ENCODE data around the gene HEYL. TPM values are rescaled to one million over a fixed set of nuclear protein-coding genes. Genes with fewer than 3 reads are reported as not detected.

HEYL gene
- total RNA-seq, 1 donor from 2014 or later, result 21.2 TPM

GRCh38 chr1:39575191-39576015 is 64.0 kb downstream of the HEYL start:
- peaks cover 32% of the 10 kb centered on the region for H3K36me3 ChIP-seq
- peak overlapping the region; percentile 90 for H3K27ac ChIP-seq (replicated peaks)
- intact Hi-C loops (cut with micrococcal nuclease), result no loop called here
- TF ChIP-seq, protein P1, sequence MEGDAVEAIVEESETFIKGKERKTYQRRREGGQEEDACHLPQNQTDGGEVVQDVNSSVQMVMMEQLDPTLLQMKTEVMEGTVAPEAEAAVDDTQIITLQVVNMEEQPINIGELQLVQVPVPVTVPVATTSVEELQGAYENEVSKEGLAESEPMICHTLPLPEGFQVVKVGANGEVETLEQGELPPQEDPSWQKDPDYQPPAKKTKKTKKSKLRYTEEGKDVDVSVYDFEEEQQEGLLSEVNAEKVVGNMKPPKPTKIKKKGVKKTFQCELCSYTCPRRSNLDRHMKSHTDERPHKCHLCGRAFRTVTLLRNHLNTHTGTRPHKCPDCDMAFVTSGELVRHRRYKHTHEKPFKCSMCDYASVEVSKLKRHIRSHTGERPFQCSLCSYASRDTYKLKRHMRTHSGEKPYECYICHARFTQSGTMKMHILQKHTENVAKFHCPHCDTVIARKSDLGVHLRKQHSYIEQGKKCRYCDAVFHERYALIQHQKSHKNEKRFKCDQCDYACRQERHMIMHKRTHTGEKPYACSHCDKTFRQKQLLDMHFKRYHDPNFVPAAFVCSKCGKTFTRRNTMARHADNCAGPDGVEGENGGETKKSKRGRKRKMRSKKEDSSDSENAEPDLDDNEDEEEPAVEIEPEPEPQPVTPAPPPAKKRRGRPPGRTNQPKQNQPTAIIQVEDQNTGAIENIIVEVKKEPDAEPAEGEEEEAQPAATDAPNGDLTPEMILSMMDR (IDR thresholded peaks at IDR 0.05; ENCODE audit: borderline replicate concordance), result no peak
- peak overlapping the region; percentile 85 for H3K4me3 ChIP-seq
- DNase-seq, result peak; percentile 60
- peaks cover 62% of the 10 kb centered on the region for H3K4me1 ChIP-seq
- no peaks in the 10 kb centered on the region for H3K27me3 ChIP-seq (ENCODE audit: low read depth)
- no peaks in the 10 kb centered on the region for H3K9me3 ChIP-seq (replicated peaks)

DNA sequence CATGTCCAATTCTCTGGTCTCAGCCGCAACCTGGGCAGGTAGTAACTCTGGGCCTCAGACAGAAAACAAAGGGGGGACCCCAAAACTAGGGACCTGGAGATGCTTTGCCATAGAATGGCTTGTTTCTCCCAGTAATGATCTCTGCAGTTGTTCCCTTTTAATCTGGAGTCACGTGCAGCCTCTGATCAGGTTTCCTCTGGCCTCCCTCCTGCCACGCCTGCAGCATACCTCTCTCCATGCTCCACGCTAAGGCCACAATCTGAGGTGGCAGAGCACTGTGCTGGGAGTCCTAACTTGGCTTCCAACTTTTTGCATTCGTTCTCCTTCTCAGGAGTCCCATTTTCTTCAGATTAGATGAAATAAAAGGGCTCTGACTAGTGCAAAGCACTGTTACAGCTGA is 64.8 kb downstream of the HEYL start:
- intact Hi-C loops (cut with micrococcal nuclease), result no loop called here
- DNase-seq, result no peak
- Histone ChIP-seq H3K27me3 (ENCODE audit: low read depth) (no peaks in the 10 kb centered on the region), H3K4me3 (peak overlapping the region; percentile 85), H3K36me3 (peaks cover 39% of the 10 kb centered on the region), H3K4me1 (peaks cover 69% of the 10 kb centered on the region), H3K27ac (replicated peaks) (peak overlapping the region; percentile 90), H3K9me3 (replicated peaks) (no peaks in the 10 kb centered on the region)
- TF ChIP-seq, protein P1 (IDR thresholded peaks at IDR 0.05; ENCODE audit: borderline replicate concordance), result no peak

Other genes with a start within 250 kb of the HEYL start
- 0.16 TPM for gene BMP8A, start 148.0 kb downstream of the HEYL start, total RNA-seq
- gene PABPC4, start 62.9 kb downstream of the HEYL start, total RNA-seq, result 210 TPM
- gene NT5C1A, start 32.5 kb upstream of the HEYL start, total RNA-seq, result 26.8 TPM
- 0.88 TPM for gene HPCAL4, start 51.8 kb upstream of the HEYL start, total RNA-seq
- gene PPIE, start 99.2 kb upstream of the HEYL start, total RNA-seq, result 29.4 TPM
- gene OXCT2, start 131.7 kb upstream of the HEYL start, total RNA-seq, result 0.88 TPM
- gene BMP8B, start 149.2 kb upstream of the HEYL start, total RNA-seq, result 0.33 TPM
- 12.5 TPM for gene TRIT1, start 243.9 kb upstream of the HEYL start, total RNA-seq

Measured in left ventricle myocardium inferior (tissue), 1 donor.